Measurements from ENCODE around the gene CDH23.

GRCh38 chr10:71798308-71798624, 401.5 kb downstream of the CDH23 start:
- TF ChIP-seq CTCF (IDR thresholded peaks at IDR 0.05) (no peak), EZH2 (IDR thresholded peaks at IDR 0.05; ENCODE audit: borderline replicate concordance, insufficient read depth, low read depth, low read length, poor library complexity, severe bottlenecking) (no peak)
